LNCAP (cell line): ENCODE data around the gene ABCB10.
A peak's percentile ranks its signal among the peaks of the same experiment; 100 is the strongest.

ENCODE experiments used
- TF ChIP-seq, protein P1 (sequence below): fragments of 450-650 bp; IDR thresholded peaks from 2 replicates; pipeline ENCODE4 v1.5.1; 2017; ENCODE audit warnings: mild to moderate bottlenecking

Gene ABCB10

DNA sequence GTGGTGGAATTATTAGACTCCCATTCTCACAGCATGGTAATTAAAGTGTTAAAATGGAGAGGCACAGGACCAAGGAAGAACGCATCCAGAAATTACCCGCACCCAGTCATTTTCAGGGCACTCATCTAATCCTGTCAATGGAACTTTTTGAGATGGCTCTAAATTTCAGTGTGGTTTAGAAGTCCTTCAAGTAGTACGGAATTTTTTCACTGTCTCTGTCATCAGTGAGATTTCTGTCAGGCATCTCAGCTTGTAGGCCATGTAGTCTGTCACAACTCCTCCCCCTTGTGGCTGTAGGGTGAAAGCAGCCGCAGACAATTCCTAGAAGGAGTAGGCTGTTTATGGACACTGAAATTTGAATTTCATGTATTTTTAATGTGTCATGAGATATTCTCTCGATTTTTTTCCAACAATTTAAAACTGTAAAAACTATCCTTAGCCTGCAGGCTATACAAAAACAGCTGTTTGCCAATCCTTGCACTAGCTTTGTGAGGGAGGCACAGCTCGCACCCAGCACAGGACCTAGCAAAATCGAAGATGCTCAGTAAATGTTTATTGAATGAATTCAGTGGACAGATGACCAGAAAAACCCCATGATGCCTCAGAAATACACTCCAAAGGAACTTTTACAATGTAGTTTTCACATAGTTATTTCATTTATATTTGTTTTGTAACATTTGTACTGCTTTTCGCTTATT is 43.8 kb downstream of the ABCB10 start:
- TF ChIP-seq, protein P1, sequence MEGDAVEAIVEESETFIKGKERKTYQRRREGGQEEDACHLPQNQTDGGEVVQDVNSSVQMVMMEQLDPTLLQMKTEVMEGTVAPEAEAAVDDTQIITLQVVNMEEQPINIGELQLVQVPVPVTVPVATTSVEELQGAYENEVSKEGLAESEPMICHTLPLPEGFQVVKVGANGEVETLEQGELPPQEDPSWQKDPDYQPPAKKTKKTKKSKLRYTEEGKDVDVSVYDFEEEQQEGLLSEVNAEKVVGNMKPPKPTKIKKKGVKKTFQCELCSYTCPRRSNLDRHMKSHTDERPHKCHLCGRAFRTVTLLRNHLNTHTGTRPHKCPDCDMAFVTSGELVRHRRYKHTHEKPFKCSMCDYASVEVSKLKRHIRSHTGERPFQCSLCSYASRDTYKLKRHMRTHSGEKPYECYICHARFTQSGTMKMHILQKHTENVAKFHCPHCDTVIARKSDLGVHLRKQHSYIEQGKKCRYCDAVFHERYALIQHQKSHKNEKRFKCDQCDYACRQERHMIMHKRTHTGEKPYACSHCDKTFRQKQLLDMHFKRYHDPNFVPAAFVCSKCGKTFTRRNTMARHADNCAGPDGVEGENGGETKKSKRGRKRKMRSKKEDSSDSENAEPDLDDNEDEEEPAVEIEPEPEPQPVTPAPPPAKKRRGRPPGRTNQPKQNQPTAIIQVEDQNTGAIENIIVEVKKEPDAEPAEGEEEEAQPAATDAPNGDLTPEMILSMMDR = peak; percentile 96

DNA sequence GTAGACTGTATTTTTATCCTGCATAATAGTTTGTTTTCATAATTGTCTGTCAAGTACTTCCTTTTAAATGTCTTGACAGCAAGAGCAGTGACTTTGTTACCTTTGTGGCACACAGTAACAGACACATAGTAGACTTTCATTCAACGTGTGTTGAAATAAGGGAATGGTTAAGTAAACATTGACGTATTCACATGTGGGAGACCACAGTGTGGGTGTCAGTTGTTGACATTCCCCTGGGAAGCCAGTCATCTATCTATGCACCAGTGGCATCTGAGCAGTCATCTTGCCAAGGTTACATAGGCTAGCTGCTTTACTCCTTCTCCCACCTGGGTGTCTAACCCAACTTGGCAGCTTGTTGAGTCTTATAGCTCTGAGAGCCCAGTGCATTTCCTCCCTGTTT is 48.9 kb downstream of the ABCB10 start:
- TF ChIP-seq, protein P1 = no peak

DNA sequence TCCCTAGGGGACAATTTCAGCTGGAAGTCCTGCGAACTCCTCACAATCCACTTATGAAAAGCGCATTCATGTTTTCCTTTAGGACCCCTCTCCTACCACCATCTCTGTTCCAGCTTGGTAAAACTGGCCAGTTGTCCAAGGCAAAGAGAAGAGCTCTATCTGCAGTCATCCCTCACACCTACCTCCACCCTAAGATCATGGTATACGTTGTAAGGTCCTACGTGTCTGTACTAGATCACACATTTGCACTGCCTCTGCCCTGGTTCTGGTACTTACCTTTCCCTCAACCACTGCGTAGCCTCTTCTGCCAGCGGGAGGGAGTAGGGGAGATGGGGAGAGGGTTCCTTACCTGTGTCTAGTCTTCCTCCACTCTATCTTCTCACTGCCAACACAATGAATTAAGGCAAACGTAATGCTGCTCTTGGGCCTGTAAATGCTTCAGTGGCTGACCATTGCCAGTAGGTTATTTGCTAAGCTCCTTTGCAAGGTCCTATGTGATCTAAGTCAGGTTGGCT is 49.6 kb downstream of the ABCB10 start:
- TF ChIP-seq, protein P1 = no peak

DNA sequence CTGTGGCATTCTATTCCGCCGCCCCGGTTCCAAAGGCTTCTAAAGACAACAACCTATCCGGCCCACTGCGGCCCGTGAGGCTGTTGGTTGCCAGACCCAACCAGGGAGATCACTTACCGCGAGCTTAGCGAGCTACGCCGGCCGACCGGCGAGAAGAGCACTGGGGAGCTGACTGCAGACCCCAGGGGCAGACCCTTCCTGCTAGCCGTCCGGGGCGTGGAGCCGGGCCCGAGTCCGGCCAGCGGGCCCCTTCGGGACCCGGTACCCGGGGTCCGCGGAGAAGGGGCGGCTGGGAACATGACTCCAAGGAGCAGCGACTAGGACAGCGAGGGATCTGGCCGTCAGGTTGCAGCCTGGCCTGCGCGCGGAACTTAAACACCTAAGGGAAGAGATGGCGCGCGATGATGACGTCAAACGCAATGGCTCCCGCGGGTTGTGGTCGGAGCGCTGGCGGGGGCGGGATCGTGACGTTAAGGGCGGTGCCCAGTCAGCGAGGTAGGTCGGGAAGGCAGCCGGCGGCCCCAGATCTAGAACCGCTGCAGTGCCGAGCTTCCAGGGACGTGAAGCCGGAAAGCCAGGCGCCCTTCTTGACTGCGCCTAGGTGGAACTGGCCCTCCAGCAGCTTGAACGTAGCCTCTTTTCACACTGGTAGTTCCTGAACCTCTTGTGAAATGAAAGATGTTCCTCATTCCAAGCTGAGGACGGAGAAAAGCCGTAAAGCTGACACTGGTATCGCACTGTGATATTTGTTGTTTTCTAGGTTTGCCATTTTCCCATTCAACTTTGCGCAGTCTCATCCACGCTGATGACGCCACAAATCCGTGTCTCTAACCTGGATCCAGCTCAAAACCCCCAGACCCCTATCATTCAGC is 50.3 kb downstream of the ABCB10 start, which contains the start of gene NUP133:
NUP133 (minus strand) TSS at position 391 of the 872 bp plus-strand sequence; CDS start at position 299, 92 bp downstream.
- TF ChIP-seq, protein P1 = no peak

DNA sequence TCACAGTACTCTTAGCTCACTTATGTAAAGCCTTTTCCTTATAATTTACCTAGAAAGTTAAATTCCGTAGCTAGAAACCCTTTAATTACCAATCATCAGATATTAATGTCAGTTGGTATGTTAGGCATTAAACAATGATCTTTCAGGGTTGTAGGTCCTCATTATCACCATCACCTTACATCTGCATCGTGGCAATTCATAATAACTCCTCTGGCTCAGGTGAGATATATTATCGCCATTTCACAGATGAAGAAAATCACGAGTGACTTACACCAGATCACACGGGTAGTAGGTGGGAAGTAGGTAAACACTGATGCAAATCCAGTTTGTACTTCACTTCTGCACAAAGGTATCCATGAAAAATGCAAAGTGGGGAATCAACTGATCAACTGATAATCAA is 51.0 kb downstream of the ABCB10 start:
- TF ChIP-seq, protein P1 = no peak

DNA sequence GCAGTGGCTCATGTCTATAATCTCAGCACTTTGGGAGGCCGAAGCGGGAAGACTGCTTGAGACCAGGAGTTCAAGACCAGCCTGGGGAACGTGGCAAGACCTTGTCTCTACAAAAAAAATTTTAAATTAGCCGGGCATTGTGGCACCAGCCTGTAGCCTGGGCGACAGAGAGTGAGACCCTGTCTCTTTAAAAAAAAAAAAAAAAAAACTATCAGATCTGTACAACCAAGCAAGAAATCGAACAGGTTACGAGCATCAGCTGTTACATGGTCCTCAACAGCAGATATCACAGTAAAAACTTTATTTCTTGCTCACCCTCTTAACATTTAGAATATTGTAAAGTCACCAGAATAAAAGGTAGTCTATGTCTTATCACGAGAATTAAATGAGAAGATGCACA is 51.9 kb downstream of the ABCB10 start:
- TF ChIP-seq, protein P1 = no peak

DNA sequence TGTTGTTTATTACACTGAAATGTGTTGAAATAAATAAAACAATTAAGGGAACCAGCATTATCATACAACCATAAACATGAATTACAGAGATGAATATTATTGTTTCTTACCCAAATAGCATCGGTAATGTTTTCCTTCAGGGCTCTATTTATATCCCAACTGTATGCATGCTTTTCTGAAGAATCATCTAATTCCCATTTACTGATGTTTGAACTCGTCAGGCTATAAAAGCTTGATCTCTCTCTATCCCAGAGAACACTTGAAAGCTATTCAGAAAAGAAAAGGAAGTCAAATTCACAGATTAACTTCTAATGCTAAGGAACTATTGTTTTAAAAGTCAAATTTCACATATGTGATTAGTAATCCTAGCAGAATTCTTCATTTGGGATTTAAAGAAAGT is 62.7 kb downstream of the ABCB10 start:
- TF ChIP-seq, protein P1 = no peak
